MM.1S (cell line): ENCODE results near the gene ZW10.
A peak's percentile ranks its signal among the peaks of the same experiment; 100 is the strongest.

Source experiments
- DNase-seq: peaks from one replicate; pipeline ENCODE4 v3.0.0-alpha.2; 2015
- H2AFZ ChIP-seq: fragments of 300-600 bp; sonication (generic); 2 replicates; pipeline ENCODE4 v1.6.0; 2016; ENCODE audit warnings: antibody characterized with exemption, low read length
- H3F3A ChIP-seq: fragments of 300-600 bp; sonication (generic); 2 replicates; pipeline ENCODE4 v1.6.1; 2016; ENCODE audit warnings: mild to moderate bottlenecking, antibody characterized with exemption, low read length, moderate library complexity, mixed read lengths; ENCODE audit not compliant: insufficient read depth
- H3K27ac ChIP-seq: fragments of 300-600 bp; sonication (generic); 2 replicates; pipeline ENCODE4 v1.5.1; 2016; ENCODE audit warnings: mild to moderate bottlenecking, low read length
- H3K27me3 ChIP-seq: fragments of 300-600 bp; sonication (generic); replicated peaks from 2 replicates; pipeline ENCODE4 v1.6.0; 2016; ENCODE audit warnings: low read length; ENCODE audit not compliant: insufficient read depth
- H3K36me3 ChIP-seq: fragments of 300-600 bp; sonication (generic); replicated peaks from 2 replicates; pipeline ENCODE4 v1.6.1; 2016; ENCODE audit warnings: mild to moderate bottlenecking, low read length, mixed read lengths; ENCODE audit not compliant: insufficient read depth
- H3K4me1 ChIP-seq: fragments of 300-600 bp; sonication (generic); 2 replicates; pipeline ENCODE4 v1.6.1; 2016; ENCODE audit warnings: low read length, mixed read lengths
- H3K4me2 ChIP-seq: fragments of 300-600 bp; sonication (generic); 2 replicates; pipeline ENCODE4 v1.6.0; 2016; ENCODE audit warnings: low read depth, low read length
- H3K4me3 ChIP-seq: fragments of 300-600 bp; sonication (generic); 2 replicates; pipeline ENCODE4 v1.5.1; 2016; ENCODE audit warnings: low read length, mixed read lengths
- H3K79me2 ChIP-seq: fragments of 300-600 bp; sonication (generic); 2 replicates; pipeline ENCODE4 v1.6.1; 2016; ENCODE audit warnings: mixed run types, low read length, mixed read lengths
- H3K9ac ChIP-seq: fragments of 300-600 bp; sonication (generic); 2 replicates; pipeline ENCODE4 v1.6.1; 2016; ENCODE audit warnings: low read length, mixed read lengths
- H3K9me2 ChIP-seq: fragments of 300-600 bp; sonication (generic); replicated peaks from 2 replicates; pipeline ENCODE4 v1.6.1; 2016; ENCODE audit warnings: mild to moderate bottlenecking, low read length, mixed read lengths; ENCODE audit not compliant: insufficient read depth
- H3K9me3 ChIP-seq: fragments of 300-600 bp; sonication (generic); replicated peaks from 2 replicates; pipeline ENCODE4 v1.6.1; 2016; ENCODE audit warnings: mild to moderate bottlenecking, low read length, mixed read lengths; ENCODE audit not compliant: insufficient read depth
- H4K20me1 ChIP-seq: fragments of 300-600 bp; sonication (generic); 2 replicates; pipeline ENCODE4 v1.6.1; 2016; ENCODE audit warnings: mild to moderate bottlenecking, low read length, moderate library complexity, mixed read lengths; ENCODE audit not compliant: insufficient read depth
- CTCF ChIP-seq: fragments of 300-600 bp; sonication (generic); IDR thresholded peaks from 2 replicates; pipeline ENCODE4 v1.5.1; 2016; ENCODE audit warnings: antibody characterized with exemption, low read length, mixed read lengths
- EZH2 ChIP-seq: fragments of 300-600 bp; sonication (generic); optimal IDR thresholded peaks from 2 replicates; pipeline ENCODE3; 2017; ENCODE audit warnings: low read depth, mild to moderate bottlenecking, antibody characterized with exemption, low read length, mixed read lengths
- EZH2phosphoT487 ChIP-seq: fragments of 300-600 bp; sonication (generic); IDR thresholded peaks from 2 replicates; pipeline ENCODE4 v1.6.1; 2018; ENCODE audit warnings: antibody characterized with exemption, low read length

ZW10 gene

GRCh38 chr11:113774174-113774503, 647 bp upstream of the ZW10 start:
- no peaks in the 10 kb centered on the region for H3K9me2 ChIP-seq
- TF ChIP-seq EZH2phosphoT487 = no peak
- TF ChIP-seq CTCF = no peak
- TF ChIP-seq EZH2 = no peak
- H3K9ac ChIP-seq = peak overlapping the region; percentile 93; the same call in 1 of the 2 replicates
- no peaks in the 10 kb centered on the region for H3K36me3 ChIP-seq
- peak overlapping the region; percentile 40 for H3K4me2 ChIP-seq
- no peak for DNase-seq
- H3F3A ChIP-seq = no peaks in the 10 kb centered on the region
- no peaks in the 10 kb centered on the region for H3K9me3 ChIP-seq
- H4K20me1 ChIP-seq = no peaks in the 10 kb centered on the region
- peak overlapping the region; percentile 98 for H2AFZ ChIP-seq
- H3K27ac ChIP-seq = no peak overlapping the region
- no peaks in the 10 kb centered on the region for H3K27me3 ChIP-seq
- 0 out of 2 replicates have a peak, but pooled peaks cover 3% of the 10 kb centered on the region for H3K4me1 ChIP-seq
- peak overlapping the region; percentile 97 for H3K4me3 ChIP-seq
- peaks cover 37% of the 10 kb centered on the region for H3K79me2 ChIP-seq

GRCh38 chr11:113773092-113773415, 438 bp downstream of the ZW10 start:
- DNase-seq = no peak

GRCh38 chr11:113771964-113772363, 1.5 kb downstream of the ZW10 start:
- H3K9me2 ChIP-seq = no peaks in the 10 kb centered on the region
- H3K4me3 ChIP-seq = no peak overlapping the region
- no peak for DNase-seq
- H3K79me2 ChIP-seq = peaks cover 58% of the 10 kb centered on the region
- no peaks in the 10 kb centered on the region for H3K36me3 ChIP-seq
- no peaks in the 10 kb centered on the region for H3K27me3 ChIP-seq
- peak overlapping the region; percentile 53 for H3K4me2 ChIP-seq
- H3K27ac ChIP-seq = no peak overlapping the region
- H3K9ac ChIP-seq = no peak overlapping the region
- H3K4me1 ChIP-seq = 0 out of 2 replicates have a peak, but pooled peaks cover 3% of the 10 kb centered on the region
- TF ChIP-seq EZH2 = no peak
- TF ChIP-seq CTCF = no peak
- TF ChIP-seq EZH2phosphoT487 = no peak
- H4K20me1 ChIP-seq = no peaks in the 10 kb centered on the region
- no peak overlapping the region for H2AFZ ChIP-seq
- H3F3A ChIP-seq = no peaks in the 10 kb centered on the region
- H3K9me3 ChIP-seq = no peaks in the 10 kb centered on the region

More at GRCh38 chr11:113773092-113773415, 438 bp downstream of the ZW10 start:
- Histone ChIP-seq H3F3A (no peaks in the 10 kb centered on the region), H3K9ac (peak overlapping the region; percentile 93), H3K36me3 (no peaks in the 10 kb centered on the region), H3K4me1 (0 out of 2 replicates have a peak, but pooled peaks cover 3% of the 10 kb centered on the region), H2AFZ (peak overlapping the region; percentile 98), H3K4me2 (peak overlapping the region; percentile 54; the same call in 1 of the 2 replicates), H4K20me1 (no peaks in the 10 kb centered on the region), H3K79me2 (peaks cover 47% of the 10 kb centered on the region), H3K4me3 (peak overlapping the region; percentile 97), H3K9me3 (no peaks in the 10 kb centered on the region), H3K27me3 (no peaks in the 10 kb centered on the region), H3K27ac (peak overlapping the region; percentile 18; the same call in 1 of the 2 replicates), H3K9me2 (no peaks in the 10 kb centered on the region)
- TF ChIP-seq EZH2phosphoT487 (no peak), EZH2 (no peak), CTCF (no peak)
